ENCODE results near the gene CCDC33. TPM values are rescaled to one million over a fixed set of nuclear protein-coding genes. Genes with fewer than 3 reads are reported as not detected.

Gene CCDC33
- total and polyA plus RNA-seq, 7 donors = 0.01 to 0.03 TPM; not detected in 5

DNA sequence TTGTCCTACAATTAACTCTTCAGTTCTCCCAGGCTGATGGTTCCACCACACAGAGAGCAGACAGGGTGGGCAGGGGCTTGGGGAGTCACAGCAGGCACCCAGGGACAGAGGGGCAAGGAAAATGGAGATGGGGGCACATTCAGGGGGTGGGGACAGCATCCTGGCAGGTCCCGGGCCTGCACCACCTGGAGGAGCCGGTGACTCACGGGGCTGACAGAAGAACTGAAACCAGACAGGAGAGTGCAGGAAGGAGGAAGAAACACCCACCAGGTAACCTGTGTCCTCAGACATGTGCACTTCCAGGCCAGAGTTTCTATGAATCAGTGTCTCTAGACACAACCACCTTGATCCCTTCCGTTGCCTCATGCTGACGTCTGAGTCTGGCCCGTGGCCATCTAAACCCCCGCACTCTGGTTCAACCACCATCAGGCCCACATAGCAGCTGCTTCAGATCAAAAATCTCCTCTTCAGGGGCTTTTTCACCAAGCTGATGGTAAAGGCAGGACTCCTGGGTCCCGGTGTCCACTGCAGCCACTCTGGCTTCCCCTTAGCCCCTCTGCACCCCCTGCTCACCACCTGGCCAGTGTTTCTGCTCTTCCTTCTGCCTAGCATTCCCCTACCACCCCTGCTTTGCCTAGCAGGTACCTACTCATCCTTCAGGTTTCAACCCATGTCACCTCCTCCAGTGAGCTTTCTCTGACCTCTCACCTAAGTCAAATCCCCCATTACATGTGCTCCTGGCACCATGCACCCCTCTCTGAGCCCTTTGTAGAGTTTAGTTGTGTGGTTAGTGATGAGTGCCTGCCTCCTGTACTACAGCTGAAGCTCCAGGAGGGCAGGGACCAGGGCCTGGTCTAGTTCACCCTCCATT is 147.8 kb downstream of the CCDC33 start:
- Histone ChIP-seq H3K9me3 (no peaks in the 10 kb centered on the region), H3K4me1 (no peaks in the 10 kb centered on the region), H3K36me3 (ENCODE audit: insufficient read depth in 1 of 2, low read depth in 1 of 2) (no peaks in the 10 kb centered on the region), H3K27me3 (ENCODE audit: insufficient read depth in 3 of 3, low read length in 2 of 3) (no peaks in the 10 kb centered on the region), H3K27ac (no peak overlapping the region), H3K4me3 (no peak overlapping the region)
- ATAC-seq = no peak
- TF ChIP-seq, protein P1, sequence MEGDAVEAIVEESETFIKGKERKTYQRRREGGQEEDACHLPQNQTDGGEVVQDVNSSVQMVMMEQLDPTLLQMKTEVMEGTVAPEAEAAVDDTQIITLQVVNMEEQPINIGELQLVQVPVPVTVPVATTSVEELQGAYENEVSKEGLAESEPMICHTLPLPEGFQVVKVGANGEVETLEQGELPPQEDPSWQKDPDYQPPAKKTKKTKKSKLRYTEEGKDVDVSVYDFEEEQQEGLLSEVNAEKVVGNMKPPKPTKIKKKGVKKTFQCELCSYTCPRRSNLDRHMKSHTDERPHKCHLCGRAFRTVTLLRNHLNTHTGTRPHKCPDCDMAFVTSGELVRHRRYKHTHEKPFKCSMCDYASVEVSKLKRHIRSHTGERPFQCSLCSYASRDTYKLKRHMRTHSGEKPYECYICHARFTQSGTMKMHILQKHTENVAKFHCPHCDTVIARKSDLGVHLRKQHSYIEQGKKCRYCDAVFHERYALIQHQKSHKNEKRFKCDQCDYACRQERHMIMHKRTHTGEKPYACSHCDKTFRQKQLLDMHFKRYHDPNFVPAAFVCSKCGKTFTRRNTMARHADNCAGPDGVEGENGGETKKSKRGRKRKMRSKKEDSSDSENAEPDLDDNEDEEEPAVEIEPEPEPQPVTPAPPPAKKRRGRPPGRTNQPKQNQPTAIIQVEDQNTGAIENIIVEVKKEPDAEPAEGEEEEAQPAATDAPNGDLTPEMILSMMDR (IDR thresholded peaks at IDR 0.05) = no peak
- peak in 1 of 2 donors; percentile 44 for DNase-seq
- 65 to 74% (median 71%) methylated on average over 8 of the region's 8 CpGs for WGBS, 3 donors
- intact Hi-C loops (cut with DNase I) = loop anchor here (2.0 to 5.0 kb wide), 3 partner anchors 55 to 105 kb away; no protein-coding TSS in a partner anchor

DNA sequence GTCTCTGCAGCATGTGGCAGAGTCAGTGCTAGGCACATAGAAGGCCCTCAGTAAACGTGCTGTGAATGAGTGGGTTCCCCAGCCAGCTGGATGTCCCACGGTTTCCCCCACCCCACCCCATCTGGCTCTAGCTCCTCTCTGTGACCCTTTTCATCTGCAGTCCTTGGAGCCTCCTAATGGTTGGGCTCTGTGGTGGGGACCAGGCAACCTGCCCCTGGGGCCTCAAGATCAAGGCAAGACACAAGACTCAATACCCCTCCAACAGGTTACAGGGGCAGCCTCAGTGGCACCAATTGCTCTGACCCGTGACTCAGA is 148.4 kb downstream of the CCDC33 start:
- intact Hi-C loops (cut with DNase I) = loop anchor here in 1 of 2 donors (5.0 kb wide), 1 partner anchor 103 kb away; no protein-coding TSS in a partner anchor
- no peaks in the 10 kb centered on the region for H3K4me1 ChIP-seq
- no peak overlapping the region for H3K4me3 ChIP-seq
- 42 to 59% (median 50%) methylated on average over 3 of the region's 3 CpGs for WGBS, 3 donors
- peak in 1 of 2 donors; percentile 26 for DNase-seq
- H3K9me3 ChIP-seq = no peaks in the 10 kb centered on the region
- H3K36me3 ChIP-seq (ENCODE audit: insufficient read depth in 1 of 2, low read depth in 1 of 2) = no peaks in the 10 kb centered on the region
- ATAC-seq = no peak
- no peak overlapping the region for H3K27ac ChIP-seq
- no peaks in the 10 kb centered on the region for H3K27me3 ChIP-seq (ENCODE audit: insufficient read depth in 3 of 3, low read length in 2 of 3)
- TF ChIP-seq, protein P1 (IDR thresholded peaks at IDR 0.05) = no peak

DNA sequence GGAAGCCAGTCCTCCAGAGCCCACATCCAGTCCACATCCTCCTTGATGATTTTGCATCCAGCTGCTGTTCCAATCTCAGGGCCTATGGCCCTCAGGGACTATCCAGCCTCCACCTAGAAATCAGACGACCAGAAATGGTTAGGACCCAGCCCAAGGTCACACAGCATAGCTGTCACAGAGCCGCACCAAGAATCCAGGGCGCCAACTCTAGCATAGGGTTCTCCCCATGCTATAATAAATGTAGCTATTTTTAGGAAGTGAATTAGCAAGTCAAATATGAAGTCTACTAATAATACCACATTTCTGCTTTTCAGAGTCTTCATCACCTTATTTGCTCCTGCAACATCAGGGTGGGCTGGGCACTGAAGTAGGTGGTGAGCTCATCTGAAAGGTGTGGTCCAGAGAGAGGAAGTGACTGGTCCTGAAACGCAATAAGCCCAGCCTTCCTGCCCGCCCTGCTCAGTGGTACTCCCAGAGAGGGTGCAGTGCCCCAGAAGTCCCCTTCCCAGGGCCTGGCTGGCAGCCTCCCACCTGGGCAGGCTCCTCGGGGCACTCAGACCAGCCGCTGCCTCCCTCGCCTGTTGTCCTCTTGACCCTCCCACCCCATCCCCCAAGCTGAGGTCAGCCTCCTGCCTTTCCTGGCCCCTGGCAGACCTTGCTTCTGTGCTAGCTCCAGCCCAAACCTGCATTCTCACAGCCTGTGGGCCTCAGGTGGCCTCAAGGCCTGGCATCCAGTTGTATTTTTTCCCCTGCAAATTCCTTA is 148.9 kb downstream of the CCDC33 start:
- Histone ChIP-seq H3K9me3 (no peaks in the 10 kb centered on the region), H3K36me3 (ENCODE audit: insufficient read depth in 1 of 2, low read depth in 1 of 2) (no peaks in the 10 kb centered on the region), H3K27ac (no peak overlapping the region), H3K27me3 (ENCODE audit: insufficient read depth in 3 of 3, low read length in 2 of 3) (no peaks in the 10 kb centered on the region), H3K4me1 (no peaks in the 10 kb centered on the region), H3K4me3 (no peak overlapping the region)
- DNase-seq (peak in 1 of 2 donors; percentile 61), ATAC-seq (peak in 3 of 4 donors; percentile 34 to 38 (median 37))
- WGBS, 3 donors = 50 to 53% (median 53%) methylated on average over 8 of the region's 8 CpGs
- intact Hi-C loops (cut with DNase I) = loop anchor here in 1 of 2 donors (5.0 kb wide), 1 partner anchor 102 kb away; no protein-coding TSS in a partner anchor
- TF ChIP-seq, protein P1 (IDR thresholded peaks at IDR 0.05) = no peak

DNA sequence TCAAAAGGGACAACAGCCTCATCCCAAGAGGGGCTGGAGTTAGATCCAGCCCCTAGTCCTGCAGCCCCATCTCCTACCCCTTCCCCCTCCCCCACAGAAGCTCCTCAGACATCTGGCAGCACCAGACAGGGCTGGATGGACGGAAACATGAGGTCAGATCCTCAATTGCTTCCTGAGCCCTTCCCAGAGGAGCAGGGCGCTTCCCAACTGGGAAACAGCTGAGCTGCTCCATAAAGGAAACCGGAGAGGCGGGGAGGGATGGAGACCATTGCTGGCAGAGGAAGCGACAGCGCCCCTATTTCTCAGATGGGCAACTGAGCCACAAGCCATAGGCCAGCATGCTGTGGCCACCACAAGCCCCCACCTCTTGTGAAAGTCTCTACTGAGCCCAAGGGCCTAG is 149.6 kb downstream of the CCDC33 start:
- no peak overlapping the region for H3K27ac ChIP-seq
- H3K4me1 ChIP-seq = no peaks in the 10 kb centered on the region
- H3K4me3 ChIP-seq = no peak overlapping the region

More for the DNA sequence above, 149.6 kb downstream of the CCDC33 start:
- WGBS, 3 donors = 48 to 68% (median 68%) methylated on average over 6 of the region's 6 CpGs
- ATAC-seq (peak in 2 of 4 donors; percentile 17 to 28), DNase-seq (peak in 1 of 2 donors; percentile 45)
- TF ChIP-seq, protein P1 (IDR thresholded peaks at IDR 0.05) = no peak
- intact Hi-C loops (cut with DNase I) = no loop called here
- Histone ChIP-seq H3K36me3 (ENCODE audit: insufficient read depth in 1 of 2, low read depth in 1 of 2) (no peaks in the 10 kb centered on the region), H3K27me3 (ENCODE audit: insufficient read depth in 3 of 3, low read length in 2 of 3) (no peaks in the 10 kb centered on the region), H3K9me3 (no peaks in the 10 kb centered on the region)

Other genes starting within 250 kb of the CCDC33 start
- gene STOML1, start 244.0 kb upstream of the CCDC33 start, total RNA-seq = 10 to 100 TPM; 18.3 to 26.2 (median 22.7) TPM
- 10 to 100 TPM; 22.0 to 34.4 (median 33.0) TPM for gene STOML1, start 244.0 kb upstream of the CCDC33 start, polyA plus RNA-seq
- gene PML, start 241.6 kb upstream of the CCDC33 start, total RNA-seq = 10 to 100 TPM; 15.0 to 22.6 (median 15.6) TPM
- gene PML, start 241.6 kb upstream of the CCDC33 start, polyA plus RNA-seq = 10 to 100 TPM in 1 of 3 donors, 1 to 10 TPM in 2; 6.7 to 10.2 (median 7.5) TPM
- gene GOLGA6A, start 153.8 kb upstream of the CCDC33 start, total RNA-seq = 1 to 10 TPM in 1 of 4 donors, under 1 TPM in 1, not detected in 2; 0.08 to 1.1 TPM
- gene GOLGA6A, start 153.8 kb upstream of the CCDC33 start, polyA plus RNA-seq = under 1 TPM in 1 of 3 donors, not detected in 2; 0.16 TPM
- 1 to 10 TPM; 1.1 to 2.2 (median 1.6) TPM for gene ISLR2, start 105.7 kb upstream of the CCDC33 start, total RNA-seq
- gene ISLR2, start 105.7 kb upstream of the CCDC33 start, polyA plus RNA-seq = 1 to 10 TPM; 1.2 to 1.7 (median 1.4) TPM
- 10 to 100 TPM in 2 of 4 donors, 1 to 10 TPM in 2; 2.6 to 18.0 (median 7.8) TPM for gene ISLR, start 62.6 kb upstream of the CCDC33 start, total RNA-seq
- 1 to 10 TPM; 2.6 to 4.1 (median 4.1) TPM for gene ISLR, start 62.6 kb upstream of the CCDC33 start, polyA plus RNA-seq
- not detected for gene STRA6, start 33.5 kb upstream of the CCDC33 start, total RNA-seq
- gene STRA6, start 33.5 kb upstream of the CCDC33 start, polyA plus RNA-seq = under 1 TPM in 1 of 3 donors, not detected in 2; 0.05 TPM
- 1 to 10 TPM in 2 of 4 donors, under 1 TPM in 2; 0.61 to 5.0 (median 2.2) TPM for gene CYP11A1, start 131.3 kb downstream of the CCDC33 start, total RNA-seq
- gene CYP11A1, start 131.3 kb downstream of the CCDC33 start, polyA plus RNA-seq = under 1 TPM; 0.14 to 0.24 (median 0.18) TPM
- gene SEMA7A, start 197.6 kb downstream of the CCDC33 start, total RNA-seq = 1 to 10 TPM in 3 of 4 donors, under 1 TPM in 1; 0.71 to 2.0 (median 1.5) TPM
- 1 to 10 TPM in 1 of 3 donors, under 1 TPM in 2; 0.44 to 1.2 (median 0.46) TPM for gene SEMA7A, start 197.6 kb downstream of the CCDC33 start, polyA plus RNA-seq
- 10 to 100 TPM; 52.3 to 72.7 (median 59.7) TPM for gene UBL7, start 224.8 kb downstream of the CCDC33 start, total RNA-seq
- 10 to 100 TPM; 45.5 to 91.7 (median 62.8) TPM for gene UBL7, start 224.8 kb downstream of the CCDC33 start, polyA plus RNA-seq